Gastroesophageal sphincter (tissue), 4 donors: Measurements from ENCODE around the gene CD320. TPM values are rescaled to one million over a fixed set of nuclear protein-coding genes. Genes with fewer than 3 reads are reported as not detected.

Experiments
- ATAC-seq: fragments of 150-250 bp; one replicate; pipeline ENCODE4 v1.9.1; 2016; ENCODE audit warnings: mild to moderate bottlenecking, moderate library complexity
- H3K27ac ChIP-seq, 4 donors: fragments of 200-600 bp; sonication (generic) in 3 of 4; 1 replicate in 3 of 4; 2 replicates in 1 of 4; pipeline ENCODE4 v1.5.1; 2016 to 2019
- H3K27me3 ChIP-seq: fragments of 200-600 bp; sonication (generic); one replicate; pipeline ENCODE4 v1.5.1; 2019
- H3K36me3 ChIP-seq, 2 donors: fragments of 200-600 bp; sonication (generic); one replicate each; pipeline ENCODE4 v1.5.1; 2019; ENCODE audit warnings: control low read depth in 1 of 2
- H3K4me1 ChIP-seq, 3 donors: fragments of 200-600 bp; sonication (generic); 1 replicate in 2 of 3; 2 replicates in 1 of 3; pipeline ENCODE4 v1.5.1; 2016 to 2019; ENCODE audit warnings: control low read depth in 2 of 3
- H3K4me3 ChIP-seq, 2 donors: fragments of 200-600 bp; sonication (generic); one replicate each; pipeline ENCODE4 v1.5.1; 2019; ENCODE audit warnings: mild to moderate bottlenecking in 1 of 2, moderate library complexity in 1 of 2
- H3K9me3 ChIP-seq, 3 donors: fragments of 200-600 bp; sonication (generic); one replicate each; pipeline ENCODE4 v1.5.1; 2017 to 2019; ENCODE audit warnings: control low read depth in 2 of 3
- CTCF ChIP-seq, 4 experiments: fragments of 200-600 bp in 2 of 4; fragments of 450-650 bp in 2 of 4; sonication (generic) in 1 of 4; IDR thresholded peaks; one replicate each; pipeline ENCODE4 v1.5.1; 2017 to 2019; ENCODE audit warnings: antibody characterized with exemption in 4 of 4, mild to moderate bottlenecking in 2 of 4, moderate library complexity in 2 of 4
- EP300 ChIP-seq: sonication (generic); formaldehyde crosslinking; IDR thresholded peaks from one replicate; pipeline ENCODE4 v1.6.1; 2017; ENCODE audit warnings: antibody characterized with exemption, mild to moderate bottlenecking
- POLR2A ChIP-seq, 2 donors: fragments of 450-650 bp; IDR thresholded peaks; one replicate each; pipeline ENCODE4 v1.6.1; 2017; ENCODE audit warnings: antibody characterized with exemption in 2 of 2, mild to moderate bottlenecking in 2 of 2, moderate library complexity in 1 of 2
- POLR2AphosphoS5 ChIP-seq: sonication (generic); formaldehyde crosslinking; IDR thresholded peaks from one replicate; pipeline ENCODE4 v1.6.1; 2017; ENCODE audit warnings: antibody characterized with exemption
- WGBS, 2 donors: methylation state at CpG; one replicate each; pipeline ENCODE4 v1.1.5; 2018; ENCODE audit warnings: low coverage in 1 of 2; 5-methylcytosine and 5-hydroxymethylcytosine counted together
- total RNA-seq, 4 donors: library from RNA; depleted of rRNA; stranded (reverse); fragments of >200 nt; gene quantifications; one replicate each; pipeline ENCODE4 v1.1.0, GENCODE V29; 2016

The CD320 gene
- total RNA-seq, 4 donors from 2014 or later = 25.4 to 58.5 (median 40.8) TPM

- peak; percentile 85 for ATAC-seq
- H3K27ac ChIP-seq = peak overlapping the region in 3 of 4 donors; percentile 83 to 86 (median 85)
- 21 to 71% methylated on average over 1 to 10 of the region's 15 CpGs for WGBS, 2 donors
- peaks cover 88% of the 10 kb centered on the region for H3K27me3 ChIP-seq
- peak overlapping the region in 1 of 2 donors; percentile 5 for H3K4me3 ChIP-seq
- TF ChIP-seq POLR2AphosphoS5 (peak; percentile 87), CTCF (IDR thresholded peaks at IDR 0.05) (peak in 1 of 4 experiments; percentile 27), EP300 (no peak)
- no peaks in the 10 kb centered on the region for H3K36me3 ChIP-seq
- H3K9me3 ChIP-seq = no peaks in the 10 kb centered on the region
- peaks cover 0 to 39% (median 9%) of the 10 kb centered on the region in 3 donors for H3K4me1 ChIP-seq
Measured at GRCh38 chr19:8340341-8341096, 32.4 kb upstream of the CD320 start.

GRCh38 chr19:8338835-8339234 lies 30.7 kb upstream of the CD320 start:
- 37 to 55% methylated on average over 3 to 5 of the region's 6 CpGs for WGBS, 2 donors
- H3K27ac ChIP-seq = no peak overlapping the region
- peaks cover 88% of the 10 kb centered on the region for H3K27me3 ChIP-seq
- H3K4me3 ChIP-seq = no peak overlapping the region
- ATAC-seq = no peak
- peaks cover 0 to 4% of the 10 kb centered on the region in 2 donors for H3K36me3 ChIP-seq
- no peaks in the 10 kb centered on the region for H3K9me3 ChIP-seq
- H3K4me1 ChIP-seq = peaks cover 0 to 55% (median 18%) of the 10 kb centered on the region in 3 donors
- no peak for TF ChIP-seq CTCF (IDR thresholded peaks at IDR 0.05)
- no peak for TF ChIP-seq POLR2A (IDR thresholded peaks at IDR 0.05)
- TF ChIP-seq POLR2AphosphoS5 = no peak
- no peak for TF ChIP-seq EP300

GRCh38 chr19:8337728-8338127 lies 29.6 kb upstream of the CD320 start:
- Histone ChIP-seq H3K36me3 (peaks cover 0 to 6% of the 10 kb centered on the region in 2 donors), H3K4me1 (peaks cover 0 to 55% (median 22%) of the 10 kb centered on the region in 3 donors), H3K4me3 (no peak overlapping the region), H3K9me3 (no peaks in the 10 kb centered on the region), H3K27ac (no peak overlapping the region), H3K27me3 (peaks cover 88% of the 10 kb centered on the region)
- ATAC-seq = no peak
- no peak for TF ChIP-seq EP300
- no peak for TF ChIP-seq CTCF (IDR thresholded peaks at IDR 0.05)
- no peak for TF ChIP-seq POLR2A (IDR thresholded peaks at IDR 0.05)
- TF ChIP-seq POLR2AphosphoS5 = no peak
- 74 to 86% methylated on average over 4 of the region's 7 CpGs for WGBS, 2 donors

GRCh38 chr19:8336660-8337059 lies 28.5 kb upstream of the CD320 start:
- no peaks in the 10 kb centered on the region for H3K9me3 ChIP-seq
- H3K4me3 ChIP-seq = no peak overlapping the region
- ATAC-seq = no peak
- peaks cover 87% of the 10 kb centered on the region for H3K27me3 ChIP-seq
- H3K36me3 ChIP-seq = peaks cover 0 to 6% of the 10 kb centered on the region in 2 donors
- H3K27ac ChIP-seq = no peak overlapping the region
- 70 to 72% methylated on average over 6 to 8 of the region's 8 CpGs for WGBS, 2 donors
- TF ChIP-seq POLR2AphosphoS5 (no peak), POLR2A (IDR thresholded peaks at IDR 0.05) (no peak), EP300 (no peak), CTCF (IDR thresholded peaks at IDR 0.05) (no peak)
- H3K4me1 ChIP-seq = peaks cover 0 to 45% (median 18%) of the 10 kb centered on the region in 3 donors

- peaks cover 0 to 6% of the 10 kb centered on the region in 2 donors for H3K36me3 ChIP-seq
- no peak for ATAC-seq
- no peak overlapping the region for H3K4me3 ChIP-seq
- peaks cover 0 to 41% (median 13%) of the 10 kb centered on the region in 3 donors for H3K4me1 ChIP-seq
- 7 to 58% methylated on average over 2 to 3 of the region's 27 CpGs for WGBS, 2 donors
- TF ChIP-seq EP300 (no peak), POLR2A (IDR thresholded peaks at IDR 0.05) (no peak)
- H3K27ac ChIP-seq = no peak overlapping the region
- peaks cover 86% of the 10 kb centered on the region for H3K27me3 ChIP-seq
- no peaks in the 10 kb centered on the region for H3K9me3 ChIP-seq
Measured at GRCh38 chr19:8336072-8336569, 28.0 kb upstream of the CD320 start.
